ENCODE data around the gene HDAC10.

Gene HDAC10

DNA sequence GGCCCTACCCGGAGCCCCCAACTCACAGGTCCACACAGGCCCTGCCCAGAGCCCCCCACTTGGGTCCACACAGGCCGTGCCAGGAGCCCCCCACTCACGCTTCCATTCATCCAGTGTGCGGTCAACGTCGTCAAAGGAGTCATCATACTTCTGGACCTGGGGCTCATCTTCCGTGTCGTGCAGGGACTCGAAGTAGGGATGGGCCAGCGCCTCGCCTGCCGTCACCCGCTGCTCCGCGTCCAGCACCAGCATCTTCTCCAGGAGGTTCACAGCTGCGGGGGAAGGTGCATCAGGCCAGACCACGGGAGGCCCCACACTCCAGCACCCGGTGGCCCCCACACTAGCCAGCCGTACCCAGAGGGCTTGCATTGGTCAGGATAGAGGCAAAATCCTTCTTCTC, 4.0 kb upstream of the HDAC10 start:
- DNase-seq, result no peak

DNA sequence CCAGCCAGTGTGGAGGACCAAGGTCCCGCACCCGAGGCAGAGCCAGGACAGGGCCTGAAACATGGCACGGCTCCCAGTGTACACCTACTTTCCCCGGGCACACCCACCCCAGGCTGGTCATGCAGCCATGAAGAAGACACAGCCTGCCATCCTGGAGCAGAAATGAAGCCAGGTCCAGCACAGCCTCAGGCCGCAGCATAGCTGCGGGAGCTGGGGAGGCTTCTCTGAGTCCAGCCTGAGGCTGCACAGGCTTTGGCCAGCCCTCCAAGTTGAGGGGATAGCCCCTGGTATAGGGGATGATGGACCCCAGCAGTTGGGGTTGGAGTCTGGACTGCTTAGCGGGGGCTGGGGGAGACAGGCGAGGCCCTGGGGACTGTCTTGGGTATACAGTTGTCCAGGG, 2.9 kb upstream of the HDAC10 start:
- no peak for DNase-seq

DNA sequence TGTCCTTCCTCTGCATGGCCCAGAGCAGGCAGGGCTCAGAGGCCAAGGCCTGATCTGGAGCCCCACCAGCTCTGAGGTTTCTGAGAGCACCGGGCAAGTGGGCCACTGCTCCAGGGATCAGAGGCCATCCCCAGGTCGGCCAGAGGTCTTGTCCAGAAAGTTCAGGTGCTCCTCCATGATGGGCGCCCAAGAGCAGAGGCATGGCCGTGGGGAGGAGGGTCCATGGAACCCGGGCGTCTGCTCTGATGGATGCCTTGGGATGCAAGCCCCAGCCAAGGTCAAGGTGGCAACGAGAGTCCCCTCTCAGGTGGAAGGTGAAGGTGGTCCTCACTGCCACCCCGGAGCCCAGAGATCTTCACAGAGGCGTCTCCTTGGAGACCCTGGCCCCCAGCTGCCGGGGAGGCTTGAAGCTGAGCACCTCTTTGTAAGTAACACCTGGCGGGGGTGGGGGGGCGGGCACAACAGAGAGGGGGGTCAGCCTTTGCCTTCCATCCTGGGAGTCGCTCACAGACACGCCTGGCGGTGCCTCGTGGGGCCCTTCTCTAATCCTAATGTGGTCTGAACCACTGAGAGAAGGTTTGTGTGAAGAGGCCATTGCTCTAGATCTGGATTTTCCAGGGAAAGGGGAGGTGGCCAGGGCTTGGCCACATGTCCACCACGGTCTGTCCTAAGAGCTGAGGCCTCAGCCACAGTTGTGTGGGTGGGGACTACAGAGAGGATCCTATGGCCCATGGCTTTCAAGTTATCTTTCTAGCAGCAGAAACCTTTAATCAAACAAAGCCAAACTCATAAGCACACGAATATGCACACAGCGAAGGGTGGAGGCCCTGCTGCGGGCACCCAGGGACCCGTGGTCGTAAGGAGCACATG, 2.2 kb upstream of the HDAC10 start:
- no peak for DNase-seq

DNA sequence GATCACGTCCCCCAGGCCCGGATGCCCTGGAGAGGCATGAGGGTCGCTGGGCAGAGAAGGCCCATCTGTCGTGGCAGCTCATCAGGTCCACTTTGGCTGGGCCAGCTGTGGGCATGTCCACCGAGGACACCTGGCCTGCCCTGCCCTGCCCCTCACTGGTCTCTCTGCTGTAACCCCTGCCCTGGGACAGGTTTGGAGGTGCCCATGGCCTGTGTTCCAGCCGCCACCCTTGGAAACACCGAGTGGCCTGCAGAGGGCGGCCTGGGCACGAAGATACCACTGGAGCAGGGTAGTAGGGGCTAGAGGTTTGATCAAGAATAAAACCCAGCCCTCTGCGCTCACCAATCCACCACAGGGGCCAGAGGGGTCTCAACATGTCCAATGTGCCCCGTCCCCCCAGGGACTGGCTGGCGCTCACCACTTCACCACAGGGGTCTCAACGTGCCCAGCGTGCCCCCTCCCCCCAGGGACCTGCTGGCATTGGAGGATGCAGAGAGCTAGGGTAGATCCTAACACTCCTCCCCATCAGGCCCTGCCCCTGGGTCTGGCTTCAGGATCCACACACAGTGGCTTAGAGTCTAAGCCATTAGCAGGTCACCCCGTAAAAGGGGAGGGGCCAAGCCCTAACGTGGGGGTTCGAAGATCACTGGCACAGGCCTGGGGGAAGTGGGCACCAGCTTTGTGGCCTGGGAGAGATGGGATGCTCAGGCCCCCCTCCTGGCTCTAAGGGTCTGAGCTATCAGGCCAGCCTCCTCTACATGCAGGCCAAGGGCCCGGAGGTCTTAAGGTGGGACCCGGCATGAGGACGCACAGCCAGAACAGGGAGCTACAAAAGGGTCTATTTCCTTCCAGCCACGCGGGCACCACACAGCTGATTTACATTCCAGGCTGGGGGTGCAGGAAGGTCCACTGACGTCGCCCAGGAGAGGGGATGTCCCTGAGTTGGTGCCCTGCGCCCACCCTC, 1.3 kb upstream of the HDAC10 start:
- peak; percentile 26 for DNase-seq

DNA sequence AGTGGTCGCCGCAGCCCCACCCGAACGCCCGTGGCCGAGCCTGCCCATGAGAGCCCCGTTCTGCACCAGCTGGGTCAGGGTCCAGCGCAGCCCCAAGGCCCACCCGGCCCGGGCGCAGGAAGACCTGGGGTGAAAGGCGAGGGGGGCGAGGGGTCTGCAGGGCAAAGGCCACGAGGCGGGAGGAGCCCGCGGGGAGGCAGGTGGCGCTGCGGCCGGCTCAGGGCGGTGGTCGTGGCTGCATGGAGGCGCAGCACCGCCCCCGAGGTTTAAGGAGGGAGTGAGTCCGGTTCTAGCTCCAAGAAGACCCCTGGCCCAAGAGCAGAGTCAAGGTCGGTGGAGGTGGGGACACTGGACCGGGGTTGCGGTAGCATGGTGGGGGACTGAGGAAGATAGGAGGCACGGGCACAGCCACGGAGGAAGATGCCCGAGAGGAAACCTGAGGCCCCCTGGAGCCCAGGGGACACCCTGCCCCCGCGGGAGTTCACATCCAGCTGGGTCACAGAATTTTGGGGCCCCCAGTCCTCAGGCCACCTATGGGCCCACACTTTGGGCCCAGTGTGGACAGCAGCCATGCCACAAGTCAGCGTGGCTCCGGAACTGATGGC, 514 bp upstream of the HDAC10 start:
- no peak for DNase-seq

DNA sequence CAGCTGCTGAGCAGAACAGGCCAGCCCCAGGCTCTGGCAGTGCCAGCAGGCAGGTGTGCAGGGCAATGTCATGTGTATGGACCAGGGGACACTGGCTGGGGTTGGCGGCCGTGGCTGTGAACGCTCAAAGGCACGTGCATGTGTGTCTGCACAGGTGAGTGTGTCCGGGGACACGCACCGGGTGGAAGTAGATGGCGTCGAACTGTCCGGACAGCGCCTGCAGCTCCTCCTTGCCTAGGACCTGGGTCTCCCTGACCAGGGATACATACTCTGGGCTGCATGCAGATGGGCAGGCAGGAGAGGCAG, 863 bp downstream of the HDAC10 start:
- no peak for DNase-seq

DNA sequence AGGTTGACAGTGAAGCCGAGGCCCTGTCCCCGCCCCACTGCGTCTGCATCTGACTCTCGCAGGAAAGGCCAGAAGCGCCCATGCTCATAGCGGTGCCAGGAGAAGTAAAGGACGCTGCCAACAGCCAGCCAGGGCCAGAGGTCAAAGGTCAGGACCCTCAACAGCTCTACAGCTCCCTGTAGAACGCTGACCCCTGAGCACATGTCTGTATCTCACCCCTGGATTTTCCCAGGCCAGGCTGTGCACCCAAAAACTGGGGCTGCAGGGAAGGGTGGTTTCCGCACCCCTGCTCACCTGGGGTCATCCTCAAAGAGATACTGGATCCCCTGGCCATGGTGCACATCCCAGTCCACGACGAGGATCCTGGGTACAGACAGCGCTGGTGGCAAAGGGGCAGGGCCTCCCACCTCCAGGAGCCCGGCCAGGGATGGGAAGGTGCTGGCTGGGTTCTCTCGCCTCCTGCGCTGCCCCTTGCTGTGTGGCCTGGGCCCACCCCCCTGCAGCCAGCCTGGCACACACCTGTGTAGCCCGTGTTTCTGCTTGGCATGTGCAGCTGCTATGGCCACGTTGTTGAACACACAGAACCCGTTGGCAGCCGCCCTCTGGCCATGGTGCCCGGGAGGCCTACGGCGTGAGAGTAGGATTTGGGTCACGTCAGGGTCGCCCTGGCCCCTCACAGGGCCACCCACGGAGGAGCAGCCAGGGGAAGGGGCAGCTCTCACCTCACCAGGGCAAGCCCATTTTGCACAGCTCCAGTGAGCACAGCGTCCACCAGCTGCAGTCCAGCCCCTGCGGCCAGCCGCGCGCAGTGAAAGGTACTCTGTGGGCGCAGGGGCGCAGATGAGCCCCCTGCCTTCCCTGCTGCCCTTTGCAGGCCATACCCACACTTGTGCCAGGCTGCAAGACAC, 1.5 kb downstream of the HDAC10 start:
- no peak for DNase-seq

DNA sequence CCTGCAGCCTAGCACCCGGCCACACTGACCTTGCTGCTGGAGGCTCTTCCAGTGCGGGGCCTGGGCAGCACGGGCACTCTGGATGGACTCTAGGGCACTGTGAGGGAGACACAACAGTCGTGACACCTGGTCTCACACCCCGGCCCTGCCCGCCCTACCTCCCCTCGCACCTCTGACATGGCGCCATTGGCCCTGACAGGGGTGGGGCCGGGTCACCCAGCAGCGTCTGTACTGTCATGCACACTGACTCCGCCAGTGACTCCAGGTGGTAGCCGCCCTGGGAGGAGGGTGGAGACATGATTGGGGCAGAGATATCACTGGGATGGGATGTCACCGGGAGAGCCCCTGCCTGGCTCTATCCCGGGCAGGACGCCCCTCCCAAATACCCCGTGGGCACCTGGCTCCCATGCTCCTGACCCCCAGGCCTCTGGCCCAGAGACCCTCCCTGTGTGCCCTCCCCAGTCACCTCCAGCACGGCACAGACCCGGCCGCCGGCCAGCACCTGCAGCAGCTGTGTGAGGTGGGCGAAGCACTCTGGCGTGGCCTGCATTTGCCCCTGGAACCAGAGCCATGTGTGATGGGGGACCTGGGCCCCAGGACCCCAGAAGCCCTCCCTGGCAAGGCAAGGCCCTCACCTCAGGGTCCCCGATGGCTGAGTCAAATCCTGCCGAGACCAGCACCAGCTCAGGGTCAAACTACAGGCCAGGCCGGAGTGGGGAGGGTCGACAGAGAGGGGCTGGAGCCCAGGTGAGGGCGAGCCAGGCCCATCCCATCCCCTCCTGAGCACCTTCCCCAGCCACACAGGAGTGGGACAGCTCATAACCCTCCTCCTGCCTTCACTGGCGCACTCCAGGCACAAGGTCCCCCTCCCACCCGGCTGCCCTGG, 2.6 kb downstream of the HDAC10 start:
- DNase-seq, result no peak

DNA sequence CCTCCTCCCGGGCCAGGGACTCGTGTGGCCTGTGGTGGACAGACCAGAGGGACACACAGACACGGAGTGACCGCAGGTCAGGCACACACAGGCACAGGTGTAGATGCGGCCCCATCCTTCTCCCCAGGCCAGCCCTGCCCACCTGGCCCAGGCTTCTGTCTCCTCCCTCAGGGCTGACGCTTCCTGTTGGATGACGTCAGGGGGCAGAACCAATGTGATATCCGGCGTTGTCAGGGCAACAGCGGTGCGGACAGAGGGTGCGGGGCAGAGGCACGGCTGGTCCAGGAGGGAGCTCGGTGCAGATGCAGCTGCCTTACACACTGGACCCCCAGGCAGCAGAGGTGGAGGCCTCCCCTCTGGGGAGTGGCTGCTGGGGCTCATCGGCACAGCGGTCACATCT, 3.3 kb downstream of the HDAC10 start:
- peak; percentile 65 for DNase-seq

DNA sequence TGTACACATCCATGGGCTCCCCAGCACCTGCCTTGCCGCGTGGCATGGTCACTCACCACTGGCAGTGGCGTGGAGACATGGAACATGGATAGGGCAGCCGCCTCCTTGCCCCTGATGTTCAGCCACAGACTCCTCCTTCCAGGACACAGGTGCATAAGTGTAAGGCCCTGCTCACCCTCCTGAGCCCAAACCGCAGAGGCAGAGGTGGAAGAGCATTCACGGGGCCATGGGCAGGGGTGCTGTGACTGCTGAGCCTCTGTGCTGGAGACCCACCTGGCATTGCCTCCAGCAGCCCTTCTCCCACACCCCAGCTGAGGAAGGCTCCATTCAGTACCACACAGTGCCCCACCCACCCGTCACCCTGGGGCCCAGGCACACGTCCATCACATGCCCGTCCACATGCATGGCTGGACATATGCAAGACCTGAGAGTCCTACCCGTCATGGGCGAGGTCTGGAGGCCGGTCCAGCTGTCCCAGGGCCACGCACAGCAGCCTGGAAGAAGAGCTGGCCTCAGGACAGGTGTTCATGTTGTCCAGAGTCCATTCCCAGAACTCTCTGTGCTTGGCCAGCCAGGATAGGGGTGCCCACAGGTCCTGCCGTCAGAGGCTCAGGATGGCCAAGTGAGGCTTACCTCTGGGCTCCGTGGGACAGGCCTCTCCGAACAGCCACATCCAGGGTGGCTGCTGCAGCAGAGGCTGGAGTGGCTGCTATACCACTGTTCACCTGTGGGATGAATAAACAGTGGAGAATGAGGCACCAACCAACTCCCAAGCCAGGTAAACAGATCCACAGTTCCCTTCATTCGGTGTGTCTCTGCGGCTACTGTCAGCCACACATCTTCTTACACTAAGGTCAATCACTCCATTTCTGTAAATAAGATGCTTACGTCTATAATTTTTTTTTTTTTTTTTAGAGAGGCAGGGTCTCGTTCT, 4.6 kb downstream of the HDAC10 start:
- DNase-seq, result no peak

DNA sequence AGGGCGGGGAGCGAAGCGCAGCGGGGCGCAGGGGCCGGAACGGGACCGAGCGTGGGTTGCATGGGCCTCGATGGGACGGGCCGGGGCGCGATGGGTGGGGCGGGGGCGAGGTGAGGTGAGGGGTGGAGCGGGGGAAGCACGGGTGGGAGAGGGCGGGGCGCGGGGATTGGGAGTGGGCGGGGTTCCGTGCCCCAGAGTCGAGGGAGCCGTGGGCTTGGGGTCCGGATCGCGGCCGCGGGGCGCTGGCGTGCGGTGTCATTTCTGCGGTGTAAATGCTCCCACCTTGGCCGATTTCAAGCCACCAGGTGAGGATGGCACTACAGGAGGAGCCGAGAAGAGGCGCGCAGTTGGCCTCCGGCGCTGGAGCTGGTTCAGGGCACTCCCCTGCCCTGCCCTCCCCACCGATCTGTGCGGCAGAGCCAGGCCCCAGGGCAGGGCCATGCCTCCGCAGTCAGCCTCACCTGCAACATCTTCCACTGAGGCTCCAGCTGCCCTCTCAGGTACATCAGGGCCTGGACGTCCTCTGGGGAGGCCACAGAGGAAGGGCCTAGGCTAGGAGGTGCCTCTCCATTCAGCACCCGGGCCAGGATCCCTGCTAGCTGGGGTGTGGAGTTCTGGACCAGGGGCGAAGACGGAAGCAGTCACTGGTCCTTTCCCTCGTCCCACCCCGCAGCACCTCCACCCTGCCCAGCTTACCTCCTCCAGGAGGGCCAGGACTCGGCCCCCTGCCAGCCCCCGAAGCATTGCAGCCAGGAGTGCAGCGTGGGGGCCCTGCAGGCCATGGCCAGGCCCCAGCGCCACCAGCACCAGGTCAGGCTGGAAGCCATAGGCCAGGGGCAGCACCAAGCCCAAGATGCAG, 5.6 kb downstream of the HDAC10 start:
- DNase-seq, result no peak

DNA sequence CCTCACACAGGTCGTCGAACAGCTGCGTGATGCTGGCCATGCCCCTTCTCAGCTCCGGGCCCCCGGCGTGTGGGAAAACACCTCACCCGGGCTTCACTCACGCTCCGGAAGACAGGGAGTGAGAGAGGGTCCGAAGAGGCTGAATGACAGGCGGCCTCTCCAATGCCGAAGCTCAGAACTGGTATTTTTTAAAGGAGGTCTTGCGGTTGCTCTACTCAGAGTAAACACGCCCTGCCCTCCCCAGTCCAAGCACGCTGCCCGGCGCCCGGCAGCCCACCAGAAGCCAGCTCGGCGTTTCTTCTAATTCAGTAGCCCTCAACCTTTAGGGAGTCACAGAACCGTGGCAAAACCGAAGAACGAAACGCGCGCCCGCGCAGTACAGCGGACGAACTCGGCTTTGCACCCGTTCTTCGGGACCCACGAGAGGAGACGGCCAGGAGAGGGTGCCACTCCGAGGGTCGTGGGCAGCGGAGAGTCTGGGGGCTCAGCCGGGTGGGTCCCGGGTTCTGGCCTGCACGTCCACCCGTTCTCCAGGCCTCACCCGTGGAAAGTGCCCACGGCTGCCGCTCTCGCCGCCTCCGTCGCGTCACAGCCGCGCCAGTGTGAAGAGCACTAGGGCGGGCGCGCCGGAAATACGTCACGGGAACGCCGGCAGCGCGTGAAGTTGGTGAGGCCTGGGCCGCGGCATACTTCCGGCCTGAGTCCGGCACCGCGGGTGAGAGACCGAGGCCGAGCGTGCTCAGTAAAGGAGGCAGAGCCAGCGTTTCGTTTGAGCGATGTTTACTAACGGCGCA, 6.4 kb downstream of the HDAC10 start, which contains the start of gene TUBGCP6:
Gene TUBGCP6, minus strand, starts transcription at position 604 of the 794 bp plus-strand sequence. Its CDS starts 564 bp downstream, at position 40.
- peak; percentile 78 for DNase-seq

DNA sequence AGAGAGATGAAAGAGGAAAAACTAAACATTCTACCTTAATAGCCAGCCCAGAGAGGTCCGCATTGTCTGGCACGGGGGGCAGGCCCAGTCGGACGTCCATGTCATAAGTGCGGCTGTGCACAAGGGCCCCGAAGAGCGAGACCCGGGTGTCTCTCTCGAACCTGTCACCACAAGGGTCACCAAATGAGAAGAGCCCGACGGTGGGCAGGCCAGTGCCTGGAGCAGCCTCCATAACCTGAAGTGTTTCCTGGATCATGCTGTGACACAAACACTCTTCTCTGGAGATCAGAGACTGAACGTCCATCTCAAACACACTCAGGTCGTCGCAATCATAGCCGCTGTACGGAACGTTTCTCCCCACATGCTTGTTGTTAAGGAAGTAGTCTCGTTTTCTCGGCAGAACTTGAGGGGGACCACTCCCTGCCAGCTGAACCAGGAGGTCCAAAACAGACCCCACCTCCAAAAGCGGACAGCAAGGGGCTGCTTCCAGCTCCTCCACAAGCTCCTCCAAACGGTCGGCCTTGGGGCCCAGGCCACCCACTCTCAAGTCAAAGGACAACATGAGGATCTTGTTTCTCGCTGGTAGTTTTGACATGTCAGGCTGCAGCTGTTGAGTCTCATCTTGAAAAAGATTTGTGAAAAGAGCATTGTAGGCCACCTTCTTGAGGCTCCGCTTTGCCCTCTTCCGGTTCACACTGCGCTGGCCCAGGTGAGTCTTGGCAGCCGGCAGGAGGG, 7.2 kb downstream of the HDAC10 start:
- no peak for DNase-seq

DNA sequence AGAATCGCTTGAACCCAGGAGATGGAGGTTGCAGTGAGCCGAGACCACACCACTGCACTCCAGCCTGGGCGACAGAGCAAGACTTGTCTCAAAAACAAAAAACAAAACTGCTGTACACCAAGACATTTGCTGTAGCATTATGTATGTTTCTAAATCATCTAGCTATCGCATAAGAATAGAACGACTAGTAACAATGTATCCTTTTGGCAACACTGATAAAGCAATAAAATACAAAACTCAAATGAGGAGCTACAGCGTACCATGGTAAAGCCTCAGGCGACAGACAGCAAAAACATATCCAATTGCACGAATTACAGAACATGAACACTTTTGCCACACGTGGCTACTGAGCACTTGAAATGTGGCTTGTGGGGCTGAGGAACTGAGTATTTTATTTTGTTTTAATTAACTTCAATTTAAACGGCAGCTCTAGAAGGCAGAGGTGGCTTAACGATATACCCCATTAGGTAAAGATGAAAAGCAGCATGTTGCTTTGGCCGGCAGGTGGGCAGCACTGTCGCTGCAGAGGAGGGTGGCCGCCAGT, 8.6 kb downstream of the HDAC10 start:
- no peak for DNase-seq

DNA sequence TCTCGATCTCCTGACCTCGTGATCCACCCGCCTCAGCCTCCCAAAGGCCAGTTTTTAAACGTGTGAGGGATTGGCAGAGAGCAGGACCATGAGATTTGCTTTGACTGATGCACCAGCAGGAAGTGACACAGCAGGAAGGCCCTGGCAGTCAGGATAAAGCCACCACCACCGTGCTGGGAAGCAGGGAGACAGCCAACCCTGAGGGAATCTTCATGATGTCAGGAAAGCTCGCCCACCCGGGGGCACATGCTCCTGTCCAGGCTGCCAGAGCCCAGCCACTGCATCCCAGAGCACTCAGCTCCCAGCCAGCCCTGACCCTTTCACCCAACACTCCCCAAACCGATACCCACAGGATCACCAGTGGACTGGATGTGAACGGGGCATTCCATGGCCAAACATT, 12.3 kb downstream of the HDAC10 start:
- DNase-seq, result no peak

DNA sequence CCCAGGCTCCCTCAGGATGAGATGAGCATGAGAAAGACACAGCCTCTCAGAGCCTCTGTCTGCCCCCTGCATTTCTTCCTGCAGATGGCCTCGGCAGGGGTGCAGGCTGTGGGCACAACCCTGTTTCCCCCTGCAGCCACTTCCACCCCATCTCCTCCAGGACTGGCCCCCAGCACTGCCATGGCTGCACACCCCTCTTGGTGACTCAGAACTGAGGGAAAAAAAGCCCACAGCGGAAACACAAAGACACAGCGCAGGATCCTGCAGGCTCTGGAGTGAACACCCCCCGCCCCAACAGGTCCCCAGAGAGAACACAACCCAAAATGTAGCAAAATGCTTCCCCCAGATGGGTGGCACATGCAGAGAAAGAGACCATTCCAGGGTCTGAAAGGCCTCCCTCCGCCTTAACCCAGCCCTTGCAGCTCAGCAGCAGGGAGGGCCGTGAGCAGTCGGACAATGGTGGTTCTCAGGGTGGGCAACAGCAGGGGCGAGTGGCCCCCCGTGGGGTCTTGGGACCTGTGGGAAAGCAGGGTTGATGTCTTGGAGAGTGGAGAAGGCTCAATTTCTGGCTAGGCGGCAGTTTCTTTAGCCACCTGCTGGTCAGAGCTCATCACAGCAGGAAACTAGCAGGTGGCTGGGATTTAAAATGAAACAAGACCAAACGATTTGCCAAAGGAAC, 14.2 kb downstream of the HDAC10 start:
- no peak for DNase-seq

DNA sequence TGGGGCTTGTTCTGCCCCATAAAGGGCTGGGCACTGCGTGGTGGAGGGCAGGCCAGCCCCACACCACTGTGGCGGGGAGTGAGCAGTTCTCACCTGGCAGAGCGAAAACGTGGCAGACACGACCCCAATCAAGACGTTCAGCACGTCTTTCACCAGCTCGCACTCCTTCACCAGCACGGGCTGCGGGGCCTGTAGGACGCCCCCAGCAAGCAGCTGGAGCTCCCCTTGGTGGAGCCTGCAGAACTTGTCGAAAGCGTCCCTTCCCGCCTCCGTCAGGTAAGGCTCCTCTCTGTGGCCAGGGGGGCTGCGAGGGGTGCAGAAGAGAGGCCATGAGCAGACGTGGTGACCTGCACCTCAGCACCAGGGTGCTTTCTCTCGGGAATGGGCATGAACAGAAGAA, 17.8 kb downstream of the HDAC10 start:
- no peak for DNase-seq
